NCI-H1694 treated with DMSO at 0.1 percent for 48 hours (cell line): ENCODE results near the gene C1orf53.
"Not testable (repeated sequence)": the region's sequence is repeated elsewhere in the genome, so short reads cannot be mapped to it uniquely, and the experiment has no call there.

Experiments used
- DNase-seq: peaks from one replicate; lab custom pipeline; 2025; lab: John Stamatoyannopoulos, UW

The C1orf53 gene

DNA sequence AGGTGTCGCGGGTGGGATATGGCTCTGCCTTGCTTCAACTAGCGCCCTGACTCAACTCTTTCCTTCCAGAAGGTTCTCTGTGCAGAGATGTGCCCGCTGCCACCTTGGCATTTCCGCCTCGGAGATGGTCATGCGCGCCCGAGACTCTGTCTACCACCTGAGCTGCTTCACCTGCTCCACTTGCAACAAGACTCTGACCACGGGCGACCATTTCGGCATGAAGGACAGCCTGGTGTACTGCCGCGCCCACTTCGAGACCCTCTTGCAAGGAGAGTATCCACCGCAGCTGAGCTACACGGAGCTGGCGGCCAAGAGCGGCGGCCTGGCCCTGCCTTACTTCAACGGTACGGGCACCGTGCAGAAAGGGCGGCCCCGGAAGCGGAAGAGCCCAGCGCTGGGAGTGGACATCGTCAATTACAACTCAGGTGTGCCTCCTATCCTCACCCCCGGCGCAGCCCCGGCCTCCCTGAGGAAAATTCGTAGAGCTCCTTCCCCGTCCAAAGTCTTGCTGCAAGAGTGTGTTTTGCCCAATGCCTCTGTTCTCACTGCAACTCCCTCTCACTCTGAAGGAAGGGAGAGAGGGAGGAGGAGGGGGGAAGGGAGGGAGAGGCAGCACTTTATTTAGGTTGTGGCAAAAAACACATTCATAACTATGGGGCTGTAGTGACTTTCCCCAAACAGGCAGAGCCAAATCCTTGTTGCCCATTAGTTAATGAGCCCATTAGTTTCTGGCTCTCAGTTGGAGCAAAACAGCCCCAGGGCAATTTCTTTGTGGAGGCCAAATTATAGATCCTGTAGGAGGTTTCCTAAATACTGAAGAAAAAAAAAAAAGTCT lies 19.0 kb downstream of the C1orf53 start:
- no peak for DNase-seq

DNA sequence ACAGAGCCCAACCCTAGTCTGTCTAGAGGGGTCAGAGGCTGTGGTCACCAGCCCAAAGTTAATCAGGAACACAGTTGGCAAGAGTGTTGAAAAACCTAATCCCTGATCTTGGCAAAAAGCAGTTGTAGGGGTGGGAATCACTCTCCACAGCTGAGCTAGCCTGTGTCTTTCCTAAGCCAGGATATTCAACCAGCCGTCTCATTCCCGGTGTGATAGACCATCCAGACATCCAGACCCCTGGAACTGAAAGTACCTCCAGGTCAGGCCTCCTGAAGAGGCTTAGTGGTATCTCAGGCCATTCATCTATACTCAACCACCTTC lies 19.6 kb downstream of the C1orf53 start:
- no peak for DNase-seq

DNA sequence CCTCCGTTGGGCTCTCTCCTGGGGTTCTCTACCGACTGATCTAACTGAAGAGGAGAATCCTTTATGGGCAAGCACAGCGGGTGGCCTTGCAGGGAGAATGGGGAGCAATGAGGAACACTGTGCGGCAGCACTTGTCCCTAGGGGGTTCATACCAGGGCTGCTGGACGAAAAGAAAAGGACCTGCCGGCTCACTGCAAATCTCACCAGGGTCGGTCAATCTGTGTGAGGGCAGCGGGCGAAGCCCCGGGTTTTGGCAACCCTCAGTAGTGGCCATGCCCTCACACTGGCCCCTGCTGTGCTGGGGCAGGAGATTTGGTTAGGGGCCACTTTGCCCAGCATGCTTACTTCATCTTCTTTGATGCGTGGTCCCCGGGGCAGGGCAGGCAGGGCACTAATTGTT lies 20.6 kb downstream of the C1orf53 start:
- DNase-seq, result no peak

DNA sequence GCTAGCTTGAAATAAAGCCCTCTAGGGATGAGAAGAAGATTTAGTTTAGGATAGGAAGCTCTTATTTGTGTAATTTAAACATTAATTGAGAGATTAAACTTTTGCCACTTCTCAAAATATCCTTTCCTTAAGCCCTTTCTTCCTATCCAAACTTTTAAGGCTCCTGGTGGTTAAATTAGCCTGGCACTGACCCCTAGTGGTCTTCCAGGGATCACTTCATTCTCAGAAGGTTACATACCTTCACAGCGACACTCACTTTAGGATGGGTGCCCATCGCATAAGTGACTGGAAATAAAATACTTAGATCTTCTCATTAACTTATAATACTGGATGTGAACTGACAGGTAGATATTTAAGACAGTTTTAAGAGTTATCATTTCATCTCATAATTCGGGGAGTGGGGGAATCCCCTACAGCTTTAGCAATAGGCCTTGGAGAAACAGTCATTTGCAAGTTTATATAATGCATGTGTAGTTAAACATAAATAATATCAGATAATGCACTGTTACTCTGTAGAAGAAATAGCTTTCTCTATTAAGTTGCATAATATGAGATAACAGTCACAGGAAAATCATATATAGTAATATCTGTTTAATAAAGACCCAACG lies 22.2 kb downstream of the C1orf53 start:
- DNase-seq, result peak; percentile 52

DNA sequence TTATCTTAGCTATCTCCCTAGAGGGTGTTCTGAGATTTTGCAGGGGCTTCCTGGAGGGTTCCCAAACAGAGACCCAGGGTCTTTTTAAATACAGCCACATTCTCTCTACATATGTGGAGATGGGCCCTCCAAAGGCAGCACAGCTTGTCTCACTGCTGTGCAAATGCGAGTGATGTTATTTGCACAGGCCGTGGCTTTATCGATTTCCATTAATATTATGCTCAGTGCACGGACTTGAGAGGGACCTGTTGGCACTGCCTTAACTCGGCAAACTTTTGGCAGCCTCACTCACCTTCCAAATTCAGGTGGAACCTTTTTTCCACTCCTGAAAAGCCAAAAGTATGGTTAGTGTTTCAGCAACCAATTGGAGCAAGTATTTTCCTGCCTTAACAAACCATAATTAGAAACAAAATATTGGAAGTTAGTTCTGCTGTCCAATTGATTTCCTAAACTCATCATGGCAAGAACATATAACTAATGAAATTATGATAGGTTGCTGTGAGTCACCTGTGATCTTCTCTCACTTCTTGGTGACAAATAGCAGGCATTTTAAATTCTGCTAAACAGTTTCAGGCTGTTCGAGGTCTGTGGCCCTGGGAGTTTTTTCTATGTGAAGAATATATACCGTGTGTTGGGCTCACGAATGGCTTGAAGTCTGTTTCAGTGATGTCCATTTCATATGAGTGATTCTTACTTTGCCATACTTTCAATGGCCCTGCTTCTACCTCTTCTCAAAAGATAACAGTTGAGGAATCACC lies 25.7 kb downstream of the C1orf53 start:
- no peak for DNase-seq

DNA sequence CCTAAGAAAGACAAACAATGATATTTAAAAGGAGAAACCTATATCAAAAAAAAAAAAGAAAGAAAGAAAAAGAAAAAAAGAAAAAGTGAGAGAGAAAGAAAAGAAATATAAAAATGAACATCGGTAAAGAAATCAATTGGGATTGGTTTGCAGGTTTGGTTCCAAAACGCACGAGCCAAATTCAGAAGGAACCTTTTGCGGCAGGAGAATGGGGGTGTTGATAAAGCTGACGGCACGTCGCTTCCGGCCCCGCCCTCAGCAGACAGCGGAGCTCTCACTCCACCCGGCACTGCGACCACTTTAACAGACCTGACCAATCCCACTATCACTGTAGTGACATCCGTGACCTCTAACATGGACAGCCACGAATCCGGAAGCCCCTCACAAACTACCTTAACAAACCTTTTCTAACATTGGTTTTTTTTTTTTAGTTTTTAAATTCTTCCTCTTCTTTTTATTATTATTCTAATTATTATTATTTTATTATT lies 26.5 kb downstream of the C1orf53 start:
- DNase-seq, result no peak

DNA sequence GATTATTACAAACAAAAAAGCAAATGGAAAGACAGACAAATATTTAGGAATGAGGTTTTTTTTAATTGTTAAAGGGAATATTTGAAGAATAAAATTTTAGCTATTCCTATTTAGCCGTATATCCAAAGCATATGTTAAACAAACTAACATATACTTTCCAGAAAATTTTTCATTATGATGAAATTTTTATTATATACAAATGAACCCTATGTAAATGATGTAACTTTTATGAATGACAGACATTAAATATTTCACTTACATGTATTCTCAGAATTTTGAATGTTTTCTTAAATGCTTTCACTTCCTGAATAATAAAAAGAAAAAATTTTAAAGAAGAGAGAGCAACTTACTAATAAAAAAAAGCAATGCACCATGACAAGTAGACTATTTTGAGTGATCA lies 30.6 kb downstream of the C1orf53 start:
- DNase-seq, result no peak

DNA sequence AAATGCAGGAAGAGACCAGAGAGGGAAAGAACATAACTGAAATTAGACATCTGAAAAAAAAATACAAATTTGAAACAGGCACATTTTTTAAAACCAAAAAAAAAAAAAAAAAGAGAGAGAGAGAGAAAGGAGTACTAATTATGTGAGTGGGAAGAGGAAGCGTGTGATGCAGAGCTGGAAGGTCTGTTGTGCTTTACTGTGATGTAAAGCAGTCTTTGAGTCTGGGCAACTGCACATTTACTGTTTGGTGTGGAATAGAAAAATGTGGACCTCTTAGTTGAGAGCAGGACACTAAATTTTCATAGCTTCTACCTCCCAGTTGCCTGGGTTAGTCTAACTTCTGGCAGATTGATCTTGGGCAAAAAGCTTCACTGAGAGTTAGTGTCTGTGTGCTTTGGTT lies 31.2 kb downstream of the C1orf53 start:
- no peak for DNase-seq

DNA sequence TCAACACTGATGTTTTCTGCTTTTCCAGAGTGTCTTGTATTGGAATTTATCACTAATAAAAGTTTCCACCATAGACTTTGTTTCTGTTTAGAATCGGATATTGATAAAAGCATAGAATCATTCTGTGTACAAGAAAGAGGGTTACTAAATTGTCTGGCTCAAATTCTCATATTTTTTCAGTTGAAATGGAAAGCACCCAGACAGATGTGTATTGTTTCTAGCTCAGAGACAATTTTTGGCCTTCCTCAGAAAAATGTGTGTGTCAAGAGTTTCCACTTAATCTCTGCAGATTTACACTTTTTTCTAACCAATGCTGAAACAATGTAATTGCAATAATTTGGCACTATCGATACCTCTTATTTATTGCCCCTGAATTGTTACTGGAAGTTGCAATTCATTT lies 35.0 kb downstream of the C1orf53 start:
- DNase-seq, result no peak

DNA sequence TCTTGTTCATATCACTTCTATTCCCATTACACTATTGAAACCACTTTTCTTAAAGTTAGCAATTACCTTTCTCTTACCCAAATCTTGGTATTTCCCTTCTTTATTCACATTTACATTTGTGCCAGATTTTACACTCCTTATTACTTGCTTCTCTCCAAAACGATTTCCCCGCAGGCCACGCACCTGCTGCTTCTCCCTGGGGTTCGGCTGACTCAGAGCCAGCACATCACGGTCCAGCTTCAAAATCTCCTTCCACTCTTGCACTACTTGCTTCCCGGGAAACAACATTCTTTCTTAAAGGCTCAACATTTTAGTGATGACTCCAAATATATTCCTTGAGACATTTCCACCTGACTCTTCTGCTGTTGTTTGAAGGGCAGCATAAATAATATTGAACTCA lies 35.5 kb downstream of the C1orf53 start:
- no peak for DNase-seq

DNA sequence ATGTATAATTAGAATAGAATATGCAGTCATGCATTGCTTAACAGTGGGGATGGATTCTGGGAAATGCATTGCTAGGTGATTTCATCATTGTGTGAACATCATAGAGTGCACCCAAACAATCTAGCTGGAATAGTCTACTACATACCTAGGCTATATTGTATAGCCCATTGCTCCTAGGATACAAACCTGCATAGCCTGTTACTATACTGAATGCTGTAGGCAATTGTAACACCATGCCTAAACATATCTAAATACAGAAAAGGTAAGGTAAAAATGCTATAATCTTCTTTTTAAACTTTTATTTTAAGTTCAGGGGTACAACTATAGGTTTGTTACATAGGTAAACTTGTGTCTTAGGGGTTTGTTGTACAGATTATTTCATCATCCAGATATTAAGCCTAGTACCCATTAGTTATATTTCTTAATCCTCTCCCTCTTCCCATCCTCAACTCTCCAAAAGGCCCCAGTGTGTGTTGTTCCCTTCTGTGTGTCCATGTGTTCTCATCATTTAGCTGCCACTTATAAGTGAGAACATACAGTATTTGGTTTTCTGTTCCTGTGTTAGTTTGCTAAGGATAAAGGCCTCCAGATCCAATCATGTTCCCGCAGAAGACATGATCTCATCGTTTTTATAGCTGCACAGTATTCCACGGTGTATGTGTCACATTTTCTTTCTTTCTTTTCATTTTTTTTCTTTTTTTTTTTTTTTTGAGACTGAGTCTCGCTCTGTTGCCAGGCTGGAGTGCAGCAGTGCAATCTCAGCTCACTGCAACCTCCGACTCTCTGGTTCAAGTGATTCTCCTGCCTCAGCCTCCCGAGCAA lies 36.9 kb downstream of the C1orf53 start:
- not testable (repeated sequence) for DNase-seq

DNA sequence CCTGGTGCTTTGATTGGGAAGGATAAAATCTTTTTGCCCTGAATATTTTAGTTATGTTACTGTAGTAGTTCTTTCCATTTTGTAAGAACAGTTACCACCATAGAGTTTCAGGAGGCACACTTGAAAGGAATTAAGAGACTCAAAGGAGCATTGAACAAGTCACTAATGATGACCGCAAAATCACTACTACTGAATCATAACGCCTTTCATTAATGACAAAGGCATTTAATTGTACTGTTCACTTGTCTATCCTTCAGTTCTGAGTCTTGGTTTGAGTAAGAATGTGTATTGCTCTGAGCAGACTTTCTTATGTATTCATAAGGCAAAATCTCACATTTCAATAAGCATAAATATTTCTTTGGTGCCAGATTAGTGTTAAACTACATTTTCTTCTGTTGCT lies 39.6 kb downstream of the C1orf53 start:
- no peak for DNase-seq

DNA sequence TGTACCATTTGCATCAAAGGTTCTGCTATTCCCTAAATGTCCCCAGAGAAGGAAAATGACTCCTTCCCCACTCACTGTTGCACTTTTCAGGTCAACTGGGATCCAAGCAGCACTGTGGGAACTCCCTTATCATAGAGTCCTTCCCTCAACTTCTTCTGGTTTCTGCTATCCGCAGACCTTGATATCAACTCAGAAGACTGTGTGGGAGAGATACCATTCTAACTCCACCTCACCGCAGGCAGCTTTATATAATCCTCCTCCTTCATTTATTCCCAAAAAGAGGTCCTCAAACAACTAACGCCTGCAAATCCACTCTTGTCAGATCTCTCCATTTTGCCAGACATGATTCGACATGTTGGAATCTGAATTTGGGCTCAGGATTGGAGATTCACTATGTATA lies 42.1 kb downstream of the C1orf53 start:
- no peak for DNase-seq

DNA sequence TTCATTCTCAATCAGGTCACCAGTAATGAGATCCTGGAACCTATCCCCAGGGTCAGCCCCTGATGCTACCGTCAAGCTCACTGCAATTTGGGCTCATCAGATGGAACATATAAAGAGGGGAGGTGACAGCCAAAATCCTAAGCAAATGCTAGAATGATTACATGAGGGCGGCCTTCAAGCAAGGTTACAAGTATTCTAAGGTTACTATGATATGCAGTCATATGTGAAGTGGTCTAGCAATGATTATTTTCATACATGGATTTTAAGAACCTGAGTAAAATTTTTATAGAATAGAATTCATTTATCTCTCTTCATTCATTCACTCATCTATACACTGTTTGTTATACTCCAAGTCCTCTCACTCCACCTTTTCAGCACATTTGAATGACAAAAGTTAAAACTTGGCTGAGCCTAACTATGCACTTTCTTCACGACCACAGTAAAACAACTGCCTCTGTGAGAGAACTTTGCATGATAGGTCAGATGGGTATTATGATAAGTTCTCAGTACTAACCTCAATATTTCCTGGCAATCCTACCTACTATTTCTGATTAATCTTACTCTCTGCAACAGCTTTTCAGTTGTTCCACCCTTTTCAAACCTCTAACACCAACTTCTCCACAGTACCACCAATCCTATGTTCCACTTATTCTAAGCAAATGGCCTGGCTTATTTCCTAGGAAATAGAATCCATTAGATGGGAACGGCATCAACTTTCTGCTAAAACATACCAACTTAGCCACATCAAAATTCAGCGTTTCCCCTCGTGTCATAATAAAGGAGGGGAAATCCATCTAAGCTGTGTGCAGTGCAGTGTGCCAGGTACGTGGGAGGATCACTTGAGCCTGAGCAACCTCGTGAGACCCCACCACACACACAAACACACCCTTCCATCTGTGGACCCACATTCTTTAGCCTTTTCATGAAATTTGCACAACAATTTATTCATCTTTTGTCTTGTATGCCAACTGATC lies 46.8 kb downstream of the C1orf53 start:
- DNase-seq, result no peak

DNA sequence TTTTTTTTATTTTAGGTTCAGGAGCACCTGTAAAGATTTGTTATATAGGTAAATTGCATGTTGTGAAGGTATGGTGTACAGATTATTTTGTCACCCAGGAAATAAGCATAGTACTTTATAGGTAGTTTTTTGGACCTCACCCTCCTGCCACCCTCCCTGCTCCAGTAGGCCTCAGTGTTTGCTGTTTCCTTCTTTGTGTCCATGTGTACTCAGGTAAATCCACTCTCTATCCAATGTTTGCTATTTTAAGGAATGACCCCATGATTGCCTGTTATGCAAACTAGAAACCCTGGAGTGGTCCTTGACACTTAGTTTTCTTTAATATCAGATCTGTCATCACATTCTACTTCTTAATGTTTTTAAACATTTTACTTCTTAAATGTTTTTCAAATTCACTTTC lies 48.7 kb downstream of the C1orf53 start:
- no peak for DNase-seq

DNA sequence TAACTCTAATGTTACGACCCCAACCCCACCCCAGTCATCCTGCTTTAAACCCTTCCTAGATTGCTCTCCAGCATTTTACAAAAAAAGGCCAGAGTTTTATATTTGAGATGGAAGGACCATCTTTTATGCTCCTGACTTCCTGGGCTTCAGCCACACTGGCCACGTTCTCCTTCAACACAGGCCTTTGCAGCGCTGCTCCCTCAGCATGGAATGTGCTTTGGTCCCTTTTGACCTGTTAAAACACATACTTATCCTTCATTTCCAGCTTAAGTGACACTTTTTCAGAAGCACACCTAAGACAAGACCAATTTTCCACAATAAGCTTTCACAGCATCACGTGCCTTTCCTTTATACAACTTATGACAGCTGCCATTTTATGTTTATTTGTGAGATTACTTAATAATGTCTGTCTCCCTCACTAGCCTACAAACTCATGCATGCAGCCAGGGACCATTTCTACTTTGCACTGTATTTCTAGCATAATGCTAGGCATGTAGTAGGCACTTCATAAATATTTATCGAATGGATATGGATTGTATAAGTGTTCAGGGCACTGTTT lies 49.3 kb downstream of the C1orf53 start:
- DNase-seq, result no peak

DNA sequence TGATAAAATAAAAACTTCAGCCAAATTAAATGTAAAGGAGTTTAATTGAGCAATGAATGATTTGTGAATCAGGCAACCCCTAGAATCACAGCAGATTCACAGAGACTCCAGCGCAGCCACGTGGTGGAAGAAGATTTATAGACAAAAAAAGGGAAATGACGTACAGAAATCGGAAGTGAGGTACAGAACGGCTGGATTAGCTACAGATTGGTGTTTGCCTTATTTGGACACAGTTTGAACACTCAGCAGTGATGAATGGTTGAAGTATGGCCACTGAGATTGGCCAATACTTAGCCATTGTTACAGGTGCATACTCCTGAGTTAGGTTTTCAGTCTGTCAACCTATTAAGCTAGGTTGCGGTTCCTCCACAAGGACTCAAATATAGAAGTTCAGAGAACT lies 51.0 kb downstream of the C1orf53 start:
- not testable (repeated sequence) for DNase-seq

DNA sequence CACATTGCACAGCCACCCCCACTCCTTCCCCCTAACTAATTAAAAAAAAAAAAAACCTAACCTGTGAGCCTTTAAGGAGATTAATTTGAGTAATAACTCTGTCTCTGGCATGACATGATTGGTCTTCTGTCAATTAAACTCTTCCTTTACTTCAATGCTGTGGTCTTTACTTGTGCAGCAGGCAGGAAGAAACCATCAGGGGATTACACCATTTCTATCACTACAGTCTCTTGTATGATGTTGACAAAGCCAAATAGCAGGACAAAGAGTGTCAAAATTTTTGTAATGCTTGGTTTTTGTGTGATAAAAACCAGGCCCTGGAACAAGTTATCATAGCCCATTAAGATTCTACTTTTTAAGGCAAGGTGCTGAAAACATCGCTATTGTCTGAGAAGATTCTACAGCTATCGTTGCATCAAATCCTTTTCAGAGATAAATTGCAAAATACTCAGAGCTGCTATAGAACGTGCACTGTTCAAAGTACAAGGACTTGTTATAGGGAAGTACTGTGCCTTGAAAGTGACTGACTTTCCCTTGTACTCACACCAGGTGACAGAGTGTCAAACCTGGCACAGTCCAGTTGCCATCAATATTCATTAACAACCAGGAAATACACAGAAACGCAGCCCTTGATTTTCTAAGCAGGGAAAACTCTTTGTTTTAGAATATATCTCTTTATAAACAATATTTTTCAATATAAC lies 52.4 kb downstream of the C1orf53 start:
- DNase-seq, result no peak

DNA sequence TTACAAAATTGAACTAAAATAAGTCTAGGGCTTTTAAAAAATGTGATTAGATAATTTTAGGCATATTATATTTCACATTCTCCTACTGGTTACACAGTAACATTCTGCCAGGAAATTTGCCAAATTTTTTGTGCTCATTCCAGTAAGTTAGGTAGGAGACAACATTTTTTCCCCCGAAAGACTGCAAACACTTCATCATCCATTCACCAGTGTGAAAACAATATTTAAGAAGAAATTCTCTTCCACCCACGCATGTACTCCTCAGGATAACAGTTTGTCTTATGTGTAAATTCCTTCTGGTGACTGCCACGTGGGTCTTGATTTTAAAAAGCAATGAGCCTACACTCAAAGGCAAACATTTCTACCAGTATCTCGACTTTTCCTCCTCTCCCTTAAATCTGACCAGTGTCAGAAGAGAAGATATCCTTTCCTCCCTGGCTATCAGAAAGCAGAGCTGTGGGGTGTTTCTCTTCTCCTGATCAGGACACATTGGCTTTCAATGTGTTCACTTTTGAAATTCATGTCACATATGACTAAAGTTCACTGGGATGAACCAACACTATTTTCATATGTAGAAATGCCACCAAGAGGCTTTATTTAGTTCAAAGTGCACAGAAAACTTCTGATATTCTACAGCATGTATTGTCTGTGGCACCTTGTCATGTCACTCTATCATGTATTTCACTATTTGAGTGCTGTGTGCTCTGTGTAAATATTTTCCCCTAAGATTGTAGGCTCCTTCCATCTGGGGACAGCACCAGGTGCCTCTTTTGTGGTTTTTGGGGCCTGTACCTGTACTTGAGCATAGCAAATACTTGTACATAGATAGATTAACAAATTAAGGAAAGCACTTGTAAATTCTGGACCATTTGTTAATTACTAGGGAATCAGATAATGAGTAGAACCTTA lies 53.3 kb downstream of the C1orf53 start:
- DNase-seq, result no peak
